Hepatocyte (in vitro differentiated cells): Measurements from ENCODE around the gene ZNF385D.

Experiments used
- CTCF ChIP-seq: fragments of 200-600 bp; sonication (generic); IDR thresholded peaks from 2 replicates; pipeline ENCODE4 v1.5.1; 2016; ENCODE audit warnings: antibody characterized with exemption, mild to moderate bottlenecking; ENCODE audit not compliant: poor library complexity
- EZH2 ChIP-seq: fragments of 200-600 bp; sonication (generic); IDR thresholded peaks from 2 replicates; pipeline ENCODE4 v1.6.1; 2016; ENCODE audit warnings: antibody characterized with exemption, mild to moderate bottlenecking, borderline replicate concordance
- EZH2phosphoT487 ChIP-seq: fragments of 200-600 bp; sonication (generic); IDR thresholded peaks from one replicate; pipeline ENCODE4 v1.6.1; 2018; ENCODE audit warnings: antibody characterized with exemption, mild to moderate bottlenecking, low read depth, moderate library complexity; ENCODE audit not compliant: unreplicated experiment, severe bottlenecking

- TF ChIP-seq CTCF (no peak), EZH2phosphoT487 (no peak), EZH2 (no peak)
Measured at GRCh38 chr3:21481991-21482390, 269.0 kb downstream of the ZNF385D start.
